Measurements from ENCODE around the gene DSP. TPM values are rescaled to one million over a fixed set of nuclear protein-coding genes. Genes with fewer than 3 reads are reported as not detected.

Gene DSP
- total RNA-seq, 2 donors from 2014 or later, result 121 to 229 TPM

DNA sequence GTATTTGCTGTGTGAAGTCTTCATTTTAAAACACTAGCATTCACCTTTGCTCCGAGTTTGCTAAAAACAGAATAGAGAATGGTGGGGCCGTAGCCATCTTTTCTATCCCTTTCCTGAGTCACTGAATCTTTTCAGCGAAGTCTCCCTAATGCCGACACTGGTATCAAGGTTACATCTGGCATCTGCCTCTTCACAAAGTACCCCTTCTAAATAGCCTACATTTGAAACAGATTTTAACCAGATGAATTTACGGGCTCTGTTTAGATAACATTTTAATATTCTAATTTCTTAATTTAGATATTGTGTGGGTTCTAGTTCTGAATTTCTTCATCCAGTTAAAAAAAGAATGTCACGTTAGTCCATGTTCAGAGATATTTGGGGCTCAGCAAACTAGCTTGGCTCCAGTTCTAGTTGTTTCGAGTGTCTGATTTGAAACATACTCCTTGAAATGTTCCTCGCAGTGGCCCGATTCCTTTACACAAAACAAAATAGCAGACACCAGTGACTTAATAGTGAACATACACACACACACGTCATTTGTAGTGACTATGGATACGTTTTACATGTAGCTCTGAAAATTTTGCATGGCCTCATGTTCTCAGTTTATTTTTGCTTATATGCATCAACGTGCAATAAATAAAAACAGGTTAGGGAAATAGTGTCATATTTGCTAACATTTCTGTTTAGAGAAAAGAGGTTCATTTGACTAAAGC lies 15.1 kb downstream of the DSP start:
- no peak overlapping the region for H3K4me3 ChIP-seq
- peak overlapping the region in 1 of 2 donors; percentile 33 for H3K27ac ChIP-seq
- DNase-seq (ENCODE audit: low spot score), result no peak
- H3K9me3 ChIP-seq, result no peaks in the 10 kb centered on the region
- peaks cover 0 to 19% of the 10 kb centered on the region in 2 donors for H3K4me1 ChIP-seq
- TF ChIP-seq, protein P1, sequence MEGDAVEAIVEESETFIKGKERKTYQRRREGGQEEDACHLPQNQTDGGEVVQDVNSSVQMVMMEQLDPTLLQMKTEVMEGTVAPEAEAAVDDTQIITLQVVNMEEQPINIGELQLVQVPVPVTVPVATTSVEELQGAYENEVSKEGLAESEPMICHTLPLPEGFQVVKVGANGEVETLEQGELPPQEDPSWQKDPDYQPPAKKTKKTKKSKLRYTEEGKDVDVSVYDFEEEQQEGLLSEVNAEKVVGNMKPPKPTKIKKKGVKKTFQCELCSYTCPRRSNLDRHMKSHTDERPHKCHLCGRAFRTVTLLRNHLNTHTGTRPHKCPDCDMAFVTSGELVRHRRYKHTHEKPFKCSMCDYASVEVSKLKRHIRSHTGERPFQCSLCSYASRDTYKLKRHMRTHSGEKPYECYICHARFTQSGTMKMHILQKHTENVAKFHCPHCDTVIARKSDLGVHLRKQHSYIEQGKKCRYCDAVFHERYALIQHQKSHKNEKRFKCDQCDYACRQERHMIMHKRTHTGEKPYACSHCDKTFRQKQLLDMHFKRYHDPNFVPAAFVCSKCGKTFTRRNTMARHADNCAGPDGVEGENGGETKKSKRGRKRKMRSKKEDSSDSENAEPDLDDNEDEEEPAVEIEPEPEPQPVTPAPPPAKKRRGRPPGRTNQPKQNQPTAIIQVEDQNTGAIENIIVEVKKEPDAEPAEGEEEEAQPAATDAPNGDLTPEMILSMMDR (IDR thresholded peaks at IDR 0.05), result no peak
- H3K27me3 ChIP-seq, result no peaks in the 10 kb centered on the region
- peaks cover 8% of the 10 kb centered on the region for H3K36me3 ChIP-seq

DNA sequence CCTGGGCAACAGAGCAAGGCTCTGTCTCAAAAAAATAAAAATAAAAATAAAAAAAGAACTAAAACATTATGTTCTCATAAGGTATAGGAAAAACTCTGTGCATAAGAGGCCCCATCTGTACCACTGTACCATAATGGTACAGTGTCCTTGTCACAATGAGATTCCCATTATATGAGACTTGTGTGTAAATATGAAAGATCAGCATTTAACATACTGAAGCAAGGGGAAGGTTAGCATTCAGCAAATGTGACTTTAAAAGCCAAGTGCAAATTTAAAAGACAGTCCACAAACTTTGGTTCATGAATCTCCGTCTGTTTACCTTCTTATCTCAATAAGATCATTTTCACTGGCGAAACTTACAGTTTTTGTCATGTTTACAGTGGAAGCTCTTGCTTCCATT lies 16.2 kb downstream of the DSP start:
- H3K4me3 ChIP-seq, result no peak overlapping the region
- H3K4me1 ChIP-seq, result peaks cover 0 to 19% of the 10 kb centered on the region in 2 donors
- no peaks in the 10 kb centered on the region for H3K9me3 ChIP-seq
- no peak for DNase-seq (ENCODE audit: low spot score)
- H3K27ac ChIP-seq, result no peak overlapping the region
- TF ChIP-seq, protein P1 (IDR thresholded peaks at IDR 0.05), result no peak
- peaks cover 8% of the 10 kb centered on the region for H3K36me3 ChIP-seq
- H3K27me3 ChIP-seq, result no peaks in the 10 kb centered on the region

DNA sequence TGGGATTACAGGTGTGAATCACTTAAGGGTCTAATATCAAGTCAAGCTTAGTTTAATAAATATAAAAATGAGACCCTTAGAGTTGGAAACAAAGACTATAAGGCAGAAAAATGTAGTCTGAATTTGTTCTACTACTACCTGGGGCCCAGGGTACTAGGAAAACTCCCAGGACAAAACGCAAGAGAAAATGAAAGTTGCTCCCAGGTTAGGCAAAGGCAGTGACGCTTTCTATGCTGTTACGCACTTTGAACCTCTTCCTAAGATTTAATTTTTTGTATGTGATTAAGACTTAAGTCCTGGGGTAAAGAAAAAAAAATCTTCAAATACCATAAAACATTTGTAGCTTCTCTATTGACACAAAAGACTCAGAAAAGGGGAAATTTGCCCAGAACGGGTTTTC lies 17.3 kb downstream of the DSP start:
- Histone ChIP-seq H3K4me3 (no peak overlapping the region), H3K4me1 (peaks cover 0 to 15% of the 10 kb centered on the region in 2 donors), H3K36me3 (peaks cover 8% of the 10 kb centered on the region), H3K27ac (no peak overlapping the region), H3K27me3 (no peaks in the 10 kb centered on the region), H3K9me3 (no peaks in the 10 kb centered on the region)
- DNase-seq (ENCODE audit: low spot score), result no peak
- TF ChIP-seq, protein P1 (IDR thresholded peaks at IDR 0.05), result no peak

DNA sequence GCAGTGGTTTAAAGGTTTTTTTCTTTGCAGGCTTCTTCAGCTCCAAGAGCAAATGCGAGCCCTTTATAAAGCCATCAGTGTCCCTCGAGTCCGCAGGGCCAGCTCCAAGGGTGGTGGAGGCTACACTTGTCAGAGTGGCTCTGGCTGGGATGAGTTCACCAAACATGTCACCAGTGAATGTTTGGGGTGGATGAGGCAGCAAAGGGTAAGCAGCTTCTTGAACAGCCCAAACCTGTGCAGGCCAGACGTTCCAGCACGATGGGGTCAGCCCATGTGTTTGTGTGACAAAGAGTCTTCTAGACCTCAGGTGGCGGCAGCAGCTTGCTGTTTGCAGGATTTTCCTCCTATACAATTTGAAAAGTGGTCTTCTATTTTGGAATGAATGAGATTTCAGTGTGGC lies 17.7 kb downstream of the DSP start:
- no peak for DNase-seq (ENCODE audit: low spot score)

DNA sequence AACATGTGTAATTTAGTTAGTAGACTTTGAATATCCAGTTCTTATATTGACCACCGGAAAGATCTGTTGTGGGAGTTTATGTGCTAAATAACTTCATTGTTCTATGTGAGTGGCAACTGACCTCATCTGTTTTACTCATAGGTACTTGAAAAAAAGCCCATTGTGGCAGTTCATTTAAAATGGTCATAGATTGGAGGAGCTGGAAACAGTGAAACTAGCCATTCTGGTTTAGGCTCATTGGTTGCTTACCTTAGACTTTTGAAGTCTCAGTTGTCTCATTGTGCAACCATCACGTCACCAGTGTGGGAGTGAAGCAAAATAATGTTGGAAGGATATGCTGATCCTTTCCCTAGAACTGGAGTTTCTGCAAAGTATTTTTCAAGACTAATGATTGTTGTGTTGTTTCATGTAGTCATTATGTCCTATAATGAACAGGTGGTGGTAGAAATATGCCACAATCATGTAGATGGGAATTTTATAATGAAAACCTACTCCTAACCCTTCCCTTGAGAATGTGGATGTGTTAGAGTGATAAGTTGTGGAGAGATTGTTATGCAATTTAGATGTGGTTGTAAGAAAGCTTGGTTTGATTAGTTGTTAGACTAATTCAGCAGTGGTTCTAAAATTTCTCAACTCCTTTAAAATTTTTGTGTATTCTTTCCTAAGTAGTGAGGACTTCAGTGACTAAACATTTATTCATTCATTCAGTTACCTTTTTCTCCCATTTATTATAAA lies 18.3 kb downstream of the DSP start:
- Histone ChIP-seq H3K9me3 (no peaks in the 10 kb centered on the region), H3K4me3 (no peak overlapping the region), H3K4me1 (peaks cover 0 to 8% of the 10 kb centered on the region in 2 donors), H3K36me3 (peaks cover 13% of the 10 kb centered on the region), H3K27me3 (no peaks in the 10 kb centered on the region), H3K27ac (peak overlapping the region in 1 of 2 donors; percentile 65)
- no peak for DNase-seq (ENCODE audit: low spot score)
- TF ChIP-seq, protein P1 (IDR thresholded peaks at IDR 0.05), result no peak

More for the DNA sequence above, 17.7 kb downstream of the DSP start:
- Histone ChIP-seq H3K27ac (no peak overlapping the region), H3K36me3 (peaks cover 12% of the 10 kb centered on the region), H3K4me3 (no peak overlapping the region), H3K9me3 (no peaks in the 10 kb centered on the region), H3K27me3 (no peaks in the 10 kb centered on the region), H3K4me1 (peaks cover 0 to 14% of the 10 kb centered on the region in 2 donors)
- TF ChIP-seq, protein P1 (IDR thresholded peaks at IDR 0.05), result no peak

All from right atrium auricular region (tissue), 2 donors.